RWPE1 (cell line): ENCODE results near the gene SBNO2.
A peak's percentile ranks its signal among the peaks of the same experiment; 100 is the strongest.

Source experiments
- CTCF ChIA-PET: fragments of 350-600 bp; sonication (Branson Sonifier 250); formaldehyde crosslinking; extraction: SDS; loops from one replicate; lab custom pipeline; 2021; lab: Yijun Ruan, JAX
- POLR2A ChIA-PET: fragments of 400-600 bp; formaldehyde crosslinking; extraction: SDS; loops from one replicate; lab custom pipeline; 2020; ENCODE audit warnings: antibody characterized with exemption; ENCODE audit not compliant: low non-redundant PET; lab: Yijun Ruan, JAX
- DNase-seq: peaks from one replicate; pipeline ENCODE4 v3.0.0; 2012; ENCODE audit warnings: low spot score
- H3K27ac ChIP-seq: fragments of 450-650 bp; 2 replicates; pipeline ENCODE4 v1.5.1; 2017
- TF ChIP-seq, protein P1 (sequence below): fragments of 450-650 bp; conservative IDR thresholded peaks from 2 replicates; pipeline ENCODE4 v1.5.1; 2017; ENCODE audit warnings: low read depth, mild to moderate bottlenecking

SBNO2 gene

GRCh38 chr19:1061987-1062386, 112.1 kb downstream of the SBNO2 start:
- peak overlapping the region; percentile 11 for H3K27ac ChIP-seq
- TF ChIP-seq, protein P1, sequence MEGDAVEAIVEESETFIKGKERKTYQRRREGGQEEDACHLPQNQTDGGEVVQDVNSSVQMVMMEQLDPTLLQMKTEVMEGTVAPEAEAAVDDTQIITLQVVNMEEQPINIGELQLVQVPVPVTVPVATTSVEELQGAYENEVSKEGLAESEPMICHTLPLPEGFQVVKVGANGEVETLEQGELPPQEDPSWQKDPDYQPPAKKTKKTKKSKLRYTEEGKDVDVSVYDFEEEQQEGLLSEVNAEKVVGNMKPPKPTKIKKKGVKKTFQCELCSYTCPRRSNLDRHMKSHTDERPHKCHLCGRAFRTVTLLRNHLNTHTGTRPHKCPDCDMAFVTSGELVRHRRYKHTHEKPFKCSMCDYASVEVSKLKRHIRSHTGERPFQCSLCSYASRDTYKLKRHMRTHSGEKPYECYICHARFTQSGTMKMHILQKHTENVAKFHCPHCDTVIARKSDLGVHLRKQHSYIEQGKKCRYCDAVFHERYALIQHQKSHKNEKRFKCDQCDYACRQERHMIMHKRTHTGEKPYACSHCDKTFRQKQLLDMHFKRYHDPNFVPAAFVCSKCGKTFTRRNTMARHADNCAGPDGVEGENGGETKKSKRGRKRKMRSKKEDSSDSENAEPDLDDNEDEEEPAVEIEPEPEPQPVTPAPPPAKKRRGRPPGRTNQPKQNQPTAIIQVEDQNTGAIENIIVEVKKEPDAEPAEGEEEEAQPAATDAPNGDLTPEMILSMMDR: no peak
- DNase-seq: no peak
- CTCF ChIA-PET: no interaction called here
- POLR2A ChIA-PET: interaction anchor here (0.5 kb wide), 1 partner anchor 25 kb away, joined by 3 read pairs; no protein-coding TSS in a partner anchor

DNA sequence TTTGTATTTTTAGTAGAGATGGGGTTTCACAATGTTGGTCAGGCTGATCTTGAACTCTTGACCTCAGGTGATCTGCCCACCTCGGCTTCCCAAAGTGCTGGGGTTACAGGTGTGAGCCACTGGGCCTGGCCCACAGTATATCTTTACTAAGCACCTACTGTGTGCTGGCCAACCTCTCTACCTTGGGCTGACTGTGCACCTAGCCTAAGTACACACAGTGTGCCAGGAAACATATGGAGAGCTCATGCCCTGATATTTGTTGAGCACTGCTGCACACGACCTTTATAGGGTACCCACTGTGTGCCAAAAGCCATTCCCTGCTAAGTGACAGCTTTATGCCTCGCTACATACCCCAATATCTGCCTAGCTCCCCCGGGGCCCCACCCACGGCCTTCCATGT, 113.4 kb downstream of the SBNO2 start:
- DNase-seq: no peak
- POLR2A ChIA-PET: no interaction called here
- TF ChIP-seq, protein P1: no peak
- CTCF ChIA-PET: no interaction called here
- 0 out of 2 replicates have a peak overlapping the region, but pooled peaks have one; percentile 11 for H3K27ac ChIP-seq

GRCh38 chr19:1058112-1058511, 116.0 kb downstream of the SBNO2 start:
- POLR2A ChIA-PET: interaction anchor here (0.5 kb wide), 1 partner anchor 155 kb away, joined by 3 read pairs; no protein-coding TSS in a partner anchor
- DNase-seq: no peak
- CTCF ChIA-PET: no interaction called here
- H3K27ac ChIP-seq: no peak overlapping the region
- TF ChIP-seq, protein P1: no peak
